Thoracic aorta (tissue), 2 donors: ENCODE results near the gene ATG16L2. TPM values are rescaled to one million over a fixed set of nuclear protein-coding genes. Genes with fewer than 3 reads are reported as not detected.

Source experiments
- ATAC-seq: fragments of 150-250 bp; one replicate; pipeline ENCODE4 v1.8.0; 2017; ENCODE audit warnings: low read depth; ENCODE audit not compliant: insufficient number of reproducible peaks, low FRiP score
- DNase-seq: peaks from one replicate; pipeline ENCODE4 v3.0.0-alpha.2; 2020; ENCODE audit warnings: low spot score
- H3K27ac ChIP-seq, 2 donors: fragments of 200-600 bp; sonication (generic); 1 replicate in 1 of 2; 2 replicates in 1 of 2; pipeline ENCODE4 v1.5.1; 2016; ENCODE audit warnings: mild to moderate bottlenecking in 2 of 2, moderate library complexity in 2 of 2
- H3K27me3 ChIP-seq: fragments of 200-600 bp; sonication (generic); replicated peaks from 2 replicates; pipeline ENCODE4 v1.6.0; 2016; ENCODE audit warnings: mild to moderate bottlenecking; ENCODE audit not compliant: insufficient read depth
- H3K36me3 ChIP-seq: fragments of 200-600 bp; sonication (generic); one replicate; pipeline ENCODE4 v1.5.1; 2016
- H3K4me1 ChIP-seq, 2 donors: fragments of 200-600 bp; sonication (generic); 1 replicate in 1 of 2; 2 replicates in 1 of 2; pipeline versions ENCODE4 v1.5.1 to v1.6.0; 2016; ENCODE audit warnings: low read depth in 2 of 2, mild to moderate bottlenecking in 1 of 2; ENCODE audit not compliant: control insufficient read depth in 1 of 2
- H3K4me3 ChIP-seq: fragments of 200-600 bp; sonication (generic); 2 replicates; pipeline ENCODE4 v1.5.1; 2016; ENCODE audit warnings: mild to moderate bottlenecking
- H3K9me3 ChIP-seq: fragments of 200-600 bp; sonication (generic); 2 replicates; pipeline ENCODE4 v1.5.1; 2016
- total RNA-seq, 2 donors: library from RNA; depleted of rRNA; stranded (reverse); fragments of >200 nt; gene quantifications; one replicate each; pipeline versions ENCODE4 v1.1.0 to v1.2.3, GENCODE V29; 2016
- TF ChIP-seq, protein P1 (sequence below): fragments of 200-600 bp; sonication (generic); IDR thresholded peaks from one replicate; pipeline ENCODE4 v1.5.1; 2019; ENCODE audit warnings: antibody characterized with exemption

The ATG16L2 gene
- total RNA-seq, 2 donors from 2014 or later: 36.0 to 65.5 TPM

DNA sequence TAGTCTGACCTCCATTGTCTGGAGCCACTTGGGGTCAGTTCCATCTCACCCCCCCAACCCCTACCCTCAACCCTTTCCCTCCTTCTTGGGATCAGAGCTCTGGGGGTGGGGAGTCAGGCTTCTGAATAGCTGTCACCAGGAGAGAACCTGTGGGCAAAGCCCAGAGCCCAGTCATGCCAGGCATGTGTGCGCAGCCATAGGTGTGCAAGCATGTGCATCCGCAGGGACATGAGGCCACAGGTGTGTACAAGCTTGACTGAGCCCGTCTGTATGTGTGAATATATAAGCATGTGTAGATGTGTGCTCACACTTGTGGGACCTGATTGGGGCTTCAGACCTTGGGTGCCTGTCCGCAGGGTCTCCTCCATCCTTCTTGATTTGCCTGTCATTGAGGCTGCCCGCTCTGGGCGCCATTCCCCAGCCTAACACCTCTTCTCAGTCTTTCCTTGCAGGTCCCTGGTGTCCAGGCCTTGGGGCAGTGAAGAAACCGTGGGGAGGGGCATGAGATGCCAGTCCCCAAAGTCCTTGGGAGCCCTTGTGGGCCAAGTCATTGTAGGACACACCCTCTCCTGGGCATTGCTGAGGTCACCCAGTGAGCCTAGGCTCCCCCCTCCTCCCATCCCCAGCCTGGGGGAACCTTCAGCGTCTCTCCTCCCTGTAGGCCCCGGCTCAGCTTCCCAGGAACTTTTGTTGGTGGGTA is 9.0 kb downstream of the ATG16L2 start:
- TF ChIP-seq, protein P1, sequence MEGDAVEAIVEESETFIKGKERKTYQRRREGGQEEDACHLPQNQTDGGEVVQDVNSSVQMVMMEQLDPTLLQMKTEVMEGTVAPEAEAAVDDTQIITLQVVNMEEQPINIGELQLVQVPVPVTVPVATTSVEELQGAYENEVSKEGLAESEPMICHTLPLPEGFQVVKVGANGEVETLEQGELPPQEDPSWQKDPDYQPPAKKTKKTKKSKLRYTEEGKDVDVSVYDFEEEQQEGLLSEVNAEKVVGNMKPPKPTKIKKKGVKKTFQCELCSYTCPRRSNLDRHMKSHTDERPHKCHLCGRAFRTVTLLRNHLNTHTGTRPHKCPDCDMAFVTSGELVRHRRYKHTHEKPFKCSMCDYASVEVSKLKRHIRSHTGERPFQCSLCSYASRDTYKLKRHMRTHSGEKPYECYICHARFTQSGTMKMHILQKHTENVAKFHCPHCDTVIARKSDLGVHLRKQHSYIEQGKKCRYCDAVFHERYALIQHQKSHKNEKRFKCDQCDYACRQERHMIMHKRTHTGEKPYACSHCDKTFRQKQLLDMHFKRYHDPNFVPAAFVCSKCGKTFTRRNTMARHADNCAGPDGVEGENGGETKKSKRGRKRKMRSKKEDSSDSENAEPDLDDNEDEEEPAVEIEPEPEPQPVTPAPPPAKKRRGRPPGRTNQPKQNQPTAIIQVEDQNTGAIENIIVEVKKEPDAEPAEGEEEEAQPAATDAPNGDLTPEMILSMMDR: no peak
- ATAC-seq (no peak), DNase-seq (no peak)
- peaks cover 5% of the 10 kb centered on the region for H3K36me3 ChIP-seq
- H3K9me3 ChIP-seq: no peaks in the 10 kb centered on the region
- H3K4me3 ChIP-seq: no peak overlapping the region
- no peaks in the 10 kb centered on the region for H3K27me3 ChIP-seq
- peaks cover 0 to 9% of the 10 kb centered on the region in 2 donors for H3K4me1 ChIP-seq
- H3K27ac ChIP-seq: peak overlapping the region; percentile 59 to 78

DNA sequence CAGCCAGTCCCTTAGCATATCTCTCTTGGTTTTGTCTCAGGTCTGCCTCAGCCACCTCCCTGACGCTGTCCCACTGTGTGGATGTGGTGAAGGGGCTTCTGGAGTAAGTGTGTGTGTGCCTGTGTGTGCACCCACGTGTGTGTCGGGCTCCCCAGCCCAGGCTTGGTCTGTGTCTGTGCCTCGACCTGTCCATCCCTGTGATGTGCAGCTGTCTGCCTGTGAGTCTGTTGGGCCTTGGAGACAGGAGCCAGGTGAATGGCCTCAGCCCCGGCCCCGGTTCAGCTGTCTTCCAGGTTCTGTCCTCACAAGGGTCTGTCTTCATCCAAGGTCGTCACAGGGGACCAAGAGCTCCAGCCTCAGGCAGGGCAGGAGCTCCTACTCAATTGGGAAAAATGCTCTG is 9.8 kb downstream of the ATG16L2 start:
- peaks cover 5% of the 10 kb centered on the region for H3K36me3 ChIP-seq

DNA sequence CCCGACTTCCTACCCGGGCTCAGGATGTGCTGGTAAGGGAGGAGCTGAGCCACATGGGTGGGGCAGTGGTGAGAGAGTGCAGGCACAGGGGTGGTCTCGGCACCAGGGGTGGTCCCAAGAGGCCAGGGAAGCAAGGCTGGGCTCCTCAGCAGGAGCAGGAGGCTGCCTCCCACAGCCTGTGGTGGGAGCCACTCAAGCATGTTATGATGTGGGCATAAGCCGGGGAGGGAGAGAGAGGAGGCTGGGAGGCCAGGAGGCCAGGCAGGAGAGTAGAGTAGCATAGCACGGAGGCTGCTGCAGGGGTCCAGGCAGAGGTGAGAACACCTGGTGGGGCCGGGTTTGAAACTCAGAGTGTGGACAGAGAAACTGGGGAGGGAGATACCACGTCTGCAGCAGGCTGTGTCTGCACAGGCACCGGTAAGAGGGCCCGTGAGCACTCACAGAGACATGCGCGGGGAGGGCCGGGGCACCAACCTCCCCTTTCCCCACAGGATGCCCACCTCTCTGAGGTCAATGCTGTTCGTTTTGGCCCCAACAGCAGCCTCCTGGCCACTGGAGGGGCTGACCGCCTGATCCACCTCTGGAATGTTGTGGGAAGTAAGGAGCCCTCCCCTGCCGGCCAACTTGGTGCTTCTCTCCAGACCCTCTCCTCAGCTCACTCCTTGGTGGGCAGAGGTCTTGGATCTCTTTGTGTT is 10.7 kb downstream of the ATG16L2 start:
- peaks cover 0 to 9% of the 10 kb centered on the region in 2 donors for H3K4me1 ChIP-seq
- ATAC-seq: no peak
- H3K9me3 ChIP-seq: no peaks in the 10 kb centered on the region
- peaks cover 9% of the 10 kb centered on the region for H3K36me3 ChIP-seq
- no peak overlapping the region for H3K4me3 ChIP-seq
- TF ChIP-seq, protein P1: no peak
- DNase-seq: no peak
- H3K27me3 ChIP-seq: no peaks in the 10 kb centered on the region
- H3K27ac ChIP-seq: no peak overlapping the region

More for the DNA sequence above, 9.8 kb downstream of the ATG16L2 start:
- TF ChIP-seq, protein P1: no peak
- peak overlapping the region; percentile 59 to 78 for H3K27ac ChIP-seq
- no peaks in the 10 kb centered on the region for H3K27me3 ChIP-seq
- ATAC-seq (no peak), DNase-seq (no peak)
- H3K4me1 ChIP-seq: peaks cover 0 to 9% of the 10 kb centered on the region in 2 donors
- no peak overlapping the region for H3K4me3 ChIP-seq
- no peaks in the 10 kb centered on the region for H3K9me3 ChIP-seq

GRCh38 chr11:72825661-72826060 is 11.4 kb downstream of the ATG16L2 start:
- no peak for ATAC-seq
- Histone ChIP-seq H3K27ac (no peak overlapping the region), H3K36me3 (peaks cover 6% of the 10 kb centered on the region), H3K27me3 (no peaks in the 10 kb centered on the region), H3K9me3 (no peaks in the 10 kb centered on the region), H3K4me3 (no peak overlapping the region), H3K4me1 (peaks cover 0 to 9% of the 10 kb centered on the region in 2 donors)
- DNase-seq: no peak
- TF ChIP-seq, protein P1: no peak

DNA sequence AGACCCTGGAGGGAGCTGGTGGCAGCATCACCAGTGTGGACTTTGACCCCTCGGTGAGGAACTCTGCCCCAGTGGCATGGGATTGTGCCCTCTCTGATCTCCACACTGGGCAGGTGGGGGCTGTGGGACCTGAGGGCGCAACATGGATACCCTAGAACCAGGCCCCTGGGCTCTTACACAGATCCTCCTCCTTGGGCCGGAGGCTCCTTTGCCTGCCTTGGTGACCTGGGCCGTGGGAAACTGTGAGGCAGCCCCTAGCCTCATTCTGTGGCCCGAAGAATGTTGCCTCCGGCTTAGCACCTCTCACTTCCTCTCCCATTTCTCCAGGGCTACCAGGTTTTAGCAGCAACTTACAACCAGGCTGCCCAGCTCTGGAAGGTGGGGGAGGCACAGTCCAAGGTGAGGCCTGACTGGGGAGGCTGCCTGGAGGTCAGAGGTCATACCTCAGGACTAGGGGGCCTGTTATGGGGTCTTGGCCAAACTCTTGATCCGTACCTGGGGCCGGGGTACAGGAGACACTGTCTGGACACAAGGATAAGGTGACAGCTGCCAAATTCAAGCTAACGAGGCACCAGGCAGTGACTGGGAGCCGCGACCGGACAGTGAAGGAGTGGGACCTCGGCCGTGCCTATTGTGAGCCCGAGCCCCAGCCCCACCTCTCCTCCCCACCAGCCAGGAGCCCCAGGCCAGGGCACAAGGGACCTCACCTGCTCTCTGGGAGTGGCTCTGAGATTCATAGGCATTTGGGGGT is 12.2 kb downstream of the ATG16L2 start:
- H3K27ac ChIP-seq: no peak overlapping the region
- peaks cover 0 to 12% of the 10 kb centered on the region in 2 donors for H3K4me1 ChIP-seq
- H3K4me3 ChIP-seq: no peak overlapping the region
- DNase-seq: no peak
- peaks cover 3% of the 10 kb centered on the region for H3K36me3 ChIP-seq
- H3K27me3 ChIP-seq: no peaks in the 10 kb centered on the region
- TF ChIP-seq, protein P1: no peak
- no peak for ATAC-seq
- H3K9me3 ChIP-seq: no peaks in the 10 kb centered on the region
